HT1080 (cell line): Measurements from ENCODE around the gene STRA8. TPM values are rescaled to one million over a fixed set of nuclear protein-coding genes. Genes with fewer than 3 reads are reported as not detected.

Source experiments
- DNase-seq: peaks from one replicate; pipeline ENCODE4 v3.0.0-alpha.2; 2015; ENCODE audit warnings: low read depth
- polyA plus RNA-seq, 2 experiments: library from polyadenylated mRNA; depleted of rRNA; stranded (reverse); fragments of >200 nt; gene quantifications; 2 replicates each; pipeline ENCODE4 v1.2.3, GENCODE V29; 2015
- total RNA-seq: library from RNA; depleted of rRNA; stranded (reverse); fragments of >200 nt; shearing (Covaris generic); gene quantifications from 2 replicates; pipeline ENCODE4 v1.2.3, GENCODE V29; 2014; rRNA removed

STRA8 gene
- not detected in 2 replicates for total RNA-seq
- polyA plus RNA-seq (2015; cell fraction: cytosol; rRNA removed): not detected in 2 replicates
- polyA plus RNA-seq (2015; cell fraction: nucleus; rRNA removed): not detected in 2 replicates

- DNase-seq: no peak
Measured at GRCh38 chr7:135233570-135233969, at the start of gene STRA8. TSS of gene STRA8 (plus strand) at chr7:135233838. CDS start at chr7:135240525, 6,687 bp downstream.

- DNase-seq: no peak
Measured at GRCh38 chr7:135184254-135184841, 49.3 kb upstream of the STRA8 start.

GRCh38 chr7:135185471-135186260, 48.0 kb upstream of the STRA8 start:
- DNase-seq: no peak

GRCh38 chr7:135186261-135186540, 47.4 kb upstream of the STRA8 start:
- no peak for DNase-seq

GRCh38 chr7:135186841-135187253, 46.8 kb upstream of the STRA8 start:
- no peak for DNase-seq

- DNase-seq: no peak
Measured at GRCh38 chr7:135188298-135188984, 45.2 kb upstream of the STRA8 start.

GRCh38 chr7:135189221-135189662, 44.4 kb upstream of the STRA8 start:
- no peak for DNase-seq

GRCh38 chr7:135189961-135190360, 43.7 kb upstream of the STRA8 start:
- DNase-seq: no peak

GRCh38 chr7:135190703-135191102, 42.9 kb upstream of the STRA8 start:
- DNase-seq: no peak

GRCh38 chr7:135192914-135193536, 40.6 kb upstream of the STRA8 start:
- DNase-seq: no peak

GRCh38 chr7:135193615-135194081, 40.0 kb upstream of the STRA8 start:
- DNase-seq: peak; percentile 44

GRCh38 chr7:135194494-135195095, 39.0 kb upstream of the STRA8 start:
- no peak for DNase-seq

- DNase-seq: no peak
Measured at GRCh38 chr7:135195156-135195555, 38.5 kb upstream of the STRA8 start.

GRCh38 chr7:135195968-135196629, 37.5 kb upstream of the STRA8 start:
- DNase-seq: no peak

GRCh38 chr7:135197343-135197742, 36.3 kb upstream of the STRA8 start:
- DNase-seq: no peak

GRCh38 chr7:135197906-135198655, 35.6 kb upstream of the STRA8 start:
- no peak for DNase-seq

GRCh38 chr7:135199439-135199838, 34.2 kb upstream of the STRA8 start:
- DNase-seq: no peak

- DNase-seq: no peak
Measured at GRCh38 chr7:135200821-135201331, 32.8 kb upstream of the STRA8 start.

- DNase-seq: no peak
Measured at GRCh38 chr7:135201350-135201749, 32.3 kb upstream of the STRA8 start.

- peak; percentile 54 for DNase-seq
Measured at GRCh38 chr7:135204341-135204749, 29.3 kb upstream of the STRA8 start.
